Thymus (tissue), 11 donors: Measurements from ENCODE around the gene VPS13D. TPM values are rescaled to one million over a fixed set of nuclear protein-coding genes. Genes with fewer than 3 reads are reported as not detected.
A peak's percentile ranks its signal among the peaks of the same experiment; 100 is the strongest.

Experiments
- DNase-seq, 9 donors: peaks; one replicate each; pipeline ENCODE4 v3.0.0-alpha.2; 2013; ENCODE audit warnings: low spot score in 9 of 9, low read depth in 6 of 9, missing footprints in 1 of 9
- H3K27ac ChIP-seq, 2 donors: one replicate each; pipeline ENCODE4 v1.5.1; 2013; ENCODE audit warnings: control low read depth in 1 of 2, low read depth in 1 of 2, low read length in 1 of 2, mild to moderate bottlenecking in 1 of 2, moderate library complexity in 1 of 2
- H3K27me3 ChIP-seq, 2 donors: one replicate each; pipeline ENCODE4 v1.5.1; 2013; ENCODE audit warnings: low read length in 1 of 2; ENCODE audit not compliant: control insufficient read depth in 2 of 2, insufficient read depth in 1 of 2
- H3K36me3 ChIP-seq, 2 donors: one replicate each; pipeline ENCODE4 v1.5.1; 2013; ENCODE audit warnings: low read length in 1 of 2, mild to moderate bottlenecking in 1 of 2, moderate library complexity in 1 of 2; ENCODE audit not compliant: control insufficient read depth in 2 of 2, insufficient read depth in 2 of 2
- H3K4me1 ChIP-seq, 2 donors: one replicate each; pipeline ENCODE4 v1.5.1; 2013; ENCODE audit warnings: low read length in 2 of 2; ENCODE audit not compliant: control insufficient read depth in 2 of 2, insufficient read depth in 2 of 2
- H3K4me3 ChIP-seq, 2 donors: one replicate each; pipeline ENCODE4 v1.5.1; 2013; ENCODE audit warnings: low read length in 2 of 2, control low read depth in 1 of 2, mild to moderate bottlenecking in 1 of 2
- H3K9me3 ChIP-seq, 2 donors: one replicate each; pipeline ENCODE4 v1.5.1; 2013; ENCODE audit warnings: low read length in 1 of 2, mild to moderate bottlenecking in 1 of 2; ENCODE audit not compliant: control insufficient read depth in 2 of 2, insufficient read depth in 1 of 2
- WGBS: extraction: QIAGEN DNeasy Blood & Tissue Kit; methylation state at CpG from one replicate; pipeline ENCODE4 v1.1.7; 2013; 5-methylcytosine and 5-hydroxymethylcytosine counted together
- polyA plus RNA-seq: library from polyadenylated mRNA; stranded (reverse); fragments of 200-250 nt; gene quantifications from one replicate; pipeline ENCODE4 v1.2.3, GENCODE V29; 2013
- total RNA-seq: library from RNA; stranded (reverse); fragments of 120-200 nt; gene quantifications from one replicate; pipeline ENCODE4 v1.2.4, GENCODE V29; 2013
- donor health status: healthy.

The VPS13D gene
- total and polyA plus RNA-seq, 2 donors, result 10.2 to 21.7 TPM

DNA sequence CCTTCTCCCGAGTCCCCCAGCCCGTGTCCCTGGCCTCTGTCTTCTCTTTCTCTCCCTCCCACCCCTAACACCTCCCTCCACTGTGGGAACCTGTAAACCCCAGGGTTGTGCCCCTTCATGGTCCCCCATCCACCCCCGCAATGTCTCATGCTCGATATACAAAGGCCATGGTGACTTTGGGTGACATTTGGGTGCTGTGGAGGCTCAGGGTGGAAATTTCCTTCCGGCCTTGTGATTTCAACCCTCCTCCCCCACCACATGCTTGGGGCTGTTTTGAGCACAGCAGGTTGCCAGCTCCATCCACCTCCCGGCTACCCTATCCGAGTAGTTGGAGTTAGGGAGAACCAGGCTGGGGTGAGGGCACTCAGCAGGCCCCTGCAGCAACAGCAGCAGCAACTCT is 25.7 kb upstream of the VPS13D start:
- DNase-seq, result peak in 1 of 9 donors; percentile 43
- Histone ChIP-seq H3K36me3 (no peaks in the 10 kb centered on the region), H3K9me3 (no peaks in the 10 kb centered on the region), H3K27ac (peak overlapping the region in 1 of 2 donors; percentile 77), H3K4me1 (peaks cover 2 to 20% of the 10 kb centered on the region in 2 donors), H3K4me3 (no peak overlapping the region), H3K27me3 (no peaks in the 10 kb centered on the region)
- 87% methylated on average over 7 of the region's 7 CpGs for WGBS

DNA sequence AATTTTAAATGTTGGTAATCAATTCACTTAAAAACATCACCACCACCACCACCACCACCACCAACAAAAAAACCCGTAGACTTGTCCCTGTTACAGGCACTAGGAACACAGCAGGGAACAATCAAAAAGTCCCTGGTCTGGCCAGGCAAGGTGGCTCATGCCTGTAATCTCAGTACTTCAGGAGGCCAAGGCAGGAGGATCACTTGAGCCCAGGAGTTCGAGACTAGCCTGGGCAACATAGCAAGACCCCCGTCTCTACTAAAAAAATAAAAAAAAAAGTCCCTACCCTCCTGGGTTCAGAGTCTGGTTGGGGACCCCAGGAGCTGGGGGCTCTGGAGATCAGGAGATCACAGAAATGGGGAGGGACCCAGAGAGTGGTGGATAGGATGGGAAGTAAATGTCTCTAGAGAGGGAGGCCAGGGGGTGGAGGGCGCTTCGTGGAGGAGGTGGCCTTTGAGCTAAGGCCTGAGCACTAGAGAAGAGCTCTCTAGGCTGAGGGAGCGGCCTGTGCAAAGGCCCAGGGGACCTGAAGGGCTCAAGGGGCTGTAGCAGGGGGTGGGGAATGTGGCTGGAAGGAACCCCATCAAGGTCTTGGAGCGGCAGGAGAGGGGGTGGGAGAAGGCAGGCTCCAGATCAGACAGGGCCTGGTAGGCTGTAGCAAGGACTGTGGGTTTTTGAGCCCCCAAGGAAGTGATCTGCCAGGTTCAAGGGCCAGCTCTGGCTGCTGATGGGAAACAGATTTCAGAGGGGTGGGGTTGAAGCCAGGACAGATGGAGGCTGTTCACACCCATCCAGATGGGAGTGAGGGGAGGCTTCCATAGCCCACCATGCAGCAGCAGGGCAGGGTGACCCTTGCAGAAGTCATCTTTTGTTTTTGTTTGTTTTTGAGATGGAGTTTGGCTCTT is 24.8 kb upstream of the VPS13D start:
- H3K27ac ChIP-seq, result no peak overlapping the region
- DNase-seq, result no peak
- no peaks in the 10 kb centered on the region for H3K9me3 ChIP-seq
- 95% methylated on average over 7 of the region's 7 CpGs for WGBS
- H3K4me1 ChIP-seq, result peaks cover 7 to 24% of the 10 kb centered on the region in 2 donors
- no peaks in the 10 kb centered on the region for H3K36me3 ChIP-seq
- no peaks in the 10 kb centered on the region for H3K27me3 ChIP-seq
- no peak overlapping the region for H3K4me3 ChIP-seq

DNA sequence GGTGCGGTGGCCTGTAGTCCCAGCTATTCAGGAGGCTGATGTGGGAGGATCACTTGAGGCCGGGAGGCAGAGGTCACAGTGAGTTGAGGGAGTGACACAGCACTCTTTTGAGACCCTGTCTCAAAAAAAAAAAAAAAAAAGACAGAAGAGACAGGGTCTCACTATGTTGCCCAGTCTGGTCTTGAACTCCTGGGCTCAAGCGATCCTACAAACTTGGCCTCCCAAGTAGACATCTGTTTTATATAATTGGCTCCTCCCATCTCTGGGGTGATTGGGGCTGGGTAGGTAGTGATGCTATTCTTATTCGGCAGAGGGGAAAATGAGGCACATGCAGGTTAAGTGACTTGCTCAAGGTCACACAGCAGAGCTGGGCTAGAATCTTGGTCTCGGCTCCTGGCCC is 23.6 kb upstream of the VPS13D start:
- WGBS, result 97% methylated on average over 5 of the region's 5 CpGs
- Histone ChIP-seq H3K27ac (no peak overlapping the region), H3K4me1 (peaks cover 16 to 36% of the 10 kb centered on the region in 2 donors), H3K9me3 (no peaks in the 10 kb centered on the region), H3K4me3 (no peak overlapping the region), H3K27me3 (no peaks in the 10 kb centered on the region), H3K36me3 (no peaks in the 10 kb centered on the region)
- no peak for DNase-seq

DNA sequence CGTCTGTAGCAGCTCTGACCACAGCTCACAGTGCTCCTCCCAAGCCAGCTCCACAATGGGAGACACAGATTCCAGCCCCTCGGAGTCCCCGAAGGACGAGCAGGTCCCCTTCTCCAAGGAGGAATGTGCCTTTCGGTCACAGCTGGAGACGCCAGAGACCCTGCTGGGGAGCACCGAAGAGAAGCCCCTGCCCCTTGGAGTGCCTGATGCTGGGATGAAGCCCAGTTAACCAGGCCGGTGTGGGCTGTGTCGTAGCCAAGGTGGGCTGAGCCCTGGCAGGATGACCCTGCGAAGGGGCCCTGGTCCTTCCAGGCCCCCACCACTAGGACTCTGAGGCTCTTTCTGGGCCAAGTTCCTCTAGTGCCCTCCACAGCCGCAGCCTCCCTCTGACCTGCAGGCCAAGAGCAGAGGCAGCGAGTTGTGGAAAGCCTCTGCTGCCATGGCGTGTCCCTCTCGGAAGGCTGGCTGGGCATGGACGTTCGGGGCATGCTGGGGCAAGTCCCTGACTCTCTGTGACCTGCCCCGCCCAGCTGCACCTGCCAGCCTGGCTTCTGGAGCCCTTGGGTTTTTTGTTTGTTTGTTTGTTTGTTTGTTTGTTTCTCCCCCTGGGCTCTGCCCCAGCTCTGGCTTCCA is 22.9 kb upstream of the VPS13D start:
- 90% methylated on average over 17 of the region's 17 CpGs for WGBS
- no peaks in the 10 kb centered on the region for H3K36me3 ChIP-seq
- H3K27ac ChIP-seq, result no peak overlapping the region
- no peak for DNase-seq
- no peak overlapping the region for H3K4me3 ChIP-seq
- no peaks in the 10 kb centered on the region for H3K9me3 ChIP-seq
- peaks cover 17 to 39% of the 10 kb centered on the region in 2 donors for H3K4me1 ChIP-seq
- H3K27me3 ChIP-seq, result no peaks in the 10 kb centered on the region

DNA sequence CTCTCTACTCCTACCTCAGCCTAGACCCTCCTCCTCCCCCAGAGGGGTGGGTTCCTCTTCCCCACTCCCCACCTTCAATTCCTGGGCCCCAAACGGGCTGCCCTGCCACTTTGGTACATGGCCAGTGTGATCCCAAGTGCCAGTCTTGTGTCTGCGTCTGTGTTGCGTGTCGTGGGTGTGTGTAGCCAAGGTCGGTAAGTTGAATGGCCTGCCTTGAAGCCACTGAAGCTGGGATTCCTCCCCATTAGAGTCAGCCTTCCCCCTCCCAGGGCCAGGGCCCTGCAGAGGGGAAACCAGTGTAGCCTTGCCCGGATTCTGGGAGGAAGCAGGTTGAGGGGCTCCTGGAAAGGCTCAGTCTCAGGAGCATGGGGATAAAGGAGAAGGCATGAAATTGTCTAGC is 21.6 kb upstream of the VPS13D start:
- 86% methylated on average over 6 of the region's 6 CpGs for WGBS
- peaks cover 17 to 37% of the 10 kb centered on the region in 2 donors for H3K4me1 ChIP-seq
- no peak overlapping the region for H3K4me3 ChIP-seq
- no peak overlapping the region for H3K27ac ChIP-seq
- H3K27me3 ChIP-seq, result no peaks in the 10 kb centered on the region
- DNase-seq, result no peak
- no peaks in the 10 kb centered on the region for H3K9me3 ChIP-seq
- no peaks in the 10 kb centered on the region for H3K36me3 ChIP-seq

DNA sequence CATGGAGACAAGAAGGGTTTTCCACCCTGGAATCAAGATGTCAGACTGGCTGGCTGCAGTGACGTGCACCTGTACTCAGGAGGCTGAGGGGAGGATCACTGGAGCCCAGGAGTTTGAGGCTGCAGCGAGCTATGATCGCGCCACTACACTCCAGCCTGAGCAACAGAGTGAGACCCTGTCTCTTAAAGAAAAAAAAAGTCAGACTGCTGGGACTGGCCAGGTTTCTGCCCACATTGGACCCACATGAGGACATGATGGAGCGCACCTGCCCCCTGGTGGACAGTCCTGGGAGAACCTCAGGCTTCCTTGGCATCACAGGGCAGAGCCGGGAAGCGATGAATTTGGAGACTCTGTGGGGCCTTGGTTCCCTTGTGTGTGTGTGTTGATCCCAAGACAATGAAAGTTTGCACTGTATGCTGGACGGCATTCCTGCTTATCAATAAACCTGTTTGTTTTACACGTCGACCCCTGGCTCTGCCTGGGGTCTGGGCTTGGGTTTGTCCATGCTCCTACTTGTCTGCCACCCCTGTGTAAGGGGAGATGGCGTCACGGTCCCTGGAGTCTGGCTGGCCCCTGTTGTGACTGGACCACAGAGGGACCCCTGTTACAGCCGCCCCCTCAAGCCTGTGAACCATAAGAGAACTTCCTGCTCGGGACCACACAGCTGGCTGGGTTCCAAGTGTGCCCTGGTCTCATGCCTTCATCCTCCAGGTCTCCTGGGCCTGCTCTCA is 20.9 kb upstream of the VPS13D start:
- H3K4me1 ChIP-seq, result peaks cover 17 to 33% of the 10 kb centered on the region in 2 donors
- no peaks in the 10 kb centered on the region for H3K9me3 ChIP-seq
- no peak overlapping the region for H3K4me3 ChIP-seq
- WGBS, result 36% methylated on average over 14 of the region's 14 CpGs
- H3K27me3 ChIP-seq, result no peaks in the 10 kb centered on the region
- peak; percentile 53 to 84 (median 65) for DNase-seq
- no peaks in the 10 kb centered on the region for H3K36me3 ChIP-seq
- no peak overlapping the region for H3K27ac ChIP-seq

DNA sequence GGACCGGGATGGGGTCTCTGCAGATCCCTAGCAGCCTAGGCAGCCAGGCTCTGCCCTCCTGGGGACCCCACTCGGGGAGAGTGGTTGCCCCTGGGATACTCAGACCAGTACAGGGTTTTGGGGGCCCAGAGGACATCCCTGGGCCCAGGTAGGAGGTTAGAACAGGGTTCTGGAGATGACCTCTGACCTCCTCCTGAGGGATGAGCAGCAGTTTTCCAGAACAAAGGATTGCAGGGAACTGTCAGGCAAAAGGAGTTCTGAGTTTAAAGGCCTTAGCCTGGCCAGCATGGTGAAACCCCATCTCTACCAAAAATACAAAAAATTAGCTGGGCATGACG is 20.4 kb upstream of the VPS13D start:
- DNase-seq, result no peak
- Histone ChIP-seq H3K27me3 (no peaks in the 10 kb centered on the region), H3K9me3 (no peaks in the 10 kb centered on the region), H3K4me1 (peaks cover 17 to 29% of the 10 kb centered on the region in 2 donors), H3K36me3 (no peaks in the 10 kb centered on the region), H3K27ac (no peak overlapping the region), H3K4me3 (no peak overlapping the region)
- WGBS, result 48% methylated on average over 3 of the region's 3 CpGs

DNA sequence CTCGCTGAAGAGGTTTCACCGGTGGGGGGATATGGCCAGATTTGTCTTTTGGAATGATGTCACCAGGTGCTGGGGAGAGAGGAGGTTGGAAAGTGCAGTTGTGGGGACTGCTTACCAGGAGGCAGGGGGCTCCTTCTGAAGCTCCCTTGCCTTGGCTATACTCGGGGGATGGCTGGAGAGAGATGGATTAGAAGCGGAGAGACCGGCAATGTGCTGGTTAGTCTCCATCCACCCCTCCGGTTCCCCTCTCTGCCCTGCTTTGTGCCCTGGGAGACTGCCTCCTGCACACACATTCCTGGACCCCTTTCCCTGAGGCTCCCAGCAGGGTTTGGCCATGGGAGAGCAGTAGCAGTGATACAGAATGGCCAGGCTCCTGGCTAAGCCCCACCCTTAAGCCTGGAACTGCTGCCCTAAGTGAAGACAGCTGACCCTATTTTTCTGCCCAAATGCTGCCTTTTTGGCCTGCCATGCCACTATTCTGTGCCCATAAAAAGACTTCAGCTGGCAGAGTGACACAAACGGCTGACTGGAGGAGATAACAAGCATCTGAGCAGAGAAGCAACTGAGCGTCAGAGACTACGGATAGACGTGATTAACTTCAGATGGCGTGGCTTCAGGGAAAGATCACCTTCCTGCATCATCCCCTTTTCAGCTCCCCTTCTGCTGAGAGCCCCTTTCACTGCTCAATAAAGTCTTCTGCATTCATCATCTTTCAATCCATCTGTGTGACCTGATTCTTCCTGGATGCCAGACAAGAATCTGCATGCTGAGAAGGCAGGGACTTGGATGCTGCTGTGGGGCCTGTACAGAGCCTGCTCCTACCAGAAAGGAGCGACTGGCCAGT is 14.5 kb upstream of the VPS13D start:
- Histone ChIP-seq H3K27me3 (no peaks in the 10 kb centered on the region), H3K4me3 (no peak overlapping the region), H3K4me1 (peaks cover 8 to 12% of the 10 kb centered on the region in 2 donors), H3K36me3 (no peaks in the 10 kb centered on the region), H3K27ac (no peak overlapping the region), H3K9me3 (no peaks in the 10 kb centered on the region)
- DNase-seq, result no peak
- 98% methylated on average over 12 of the region's 12 CpGs for WGBS
